AG04449 (cell line): ENCODE results near the gene ZC3H7B.

ENCODE experiments used
- CTCF ChIA-PET: fragments of 350-600 bp; formaldehyde crosslinking; extraction: SDS; loops from one replicate; lab custom pipeline; 2021; ENCODE audit warnings: antibody characterized with exemption; lab: Yijun Ruan, JAX
- POLR2A ChIA-PET: fragments of 400-600, 350-600 bp; formaldehyde crosslinking; extraction: SDS; loops from one replicate; lab custom pipeline; 2020; ENCODE audit warnings: antibody characterized with exemption, inconsistent platforms; lab: Yijun Ruan, JAX
- DNase-seq: peaks from one replicate; pipeline ENCODE4 v3.0.0-alpha.2; 2010; ENCODE audit warnings: low read depth, low spot score
- H3K4me3 ChIP-seq: 2 replicates; pipeline ENCODE4 v1.5.1; 2011; ENCODE audit warnings: low read depth, mild to moderate bottlenecking, control low read depth, low read length
- TF ChIP-seq, protein P1 (sequence below): IDR thresholded peaks from one replicate; pipeline ENCODE4 v1.5.1; 2011; ENCODE audit warnings: mild to moderate bottlenecking, moderate library complexity, low read length, control low read depth, inconsistent platforms; ENCODE audit not compliant: insufficient read depth; ENCODE audit errors: missing control alignments

The ZC3H7B gene

GRCh38 chr22:41315586-41315985 lies 14.3 kb downstream of the ZC3H7B start:
- no peak for DNase-seq
- H3K4me3 ChIP-seq, result no peak overlapping the region
- CTCF ChIA-PET, result interaction anchor here (1.8 kb wide), 1 partner anchor 88 kb away, joined by 4 read pairs; no protein-coding TSS in a partner anchor
- POLR2A ChIA-PET, result no interaction called here
- TF ChIP-seq, protein P1, sequence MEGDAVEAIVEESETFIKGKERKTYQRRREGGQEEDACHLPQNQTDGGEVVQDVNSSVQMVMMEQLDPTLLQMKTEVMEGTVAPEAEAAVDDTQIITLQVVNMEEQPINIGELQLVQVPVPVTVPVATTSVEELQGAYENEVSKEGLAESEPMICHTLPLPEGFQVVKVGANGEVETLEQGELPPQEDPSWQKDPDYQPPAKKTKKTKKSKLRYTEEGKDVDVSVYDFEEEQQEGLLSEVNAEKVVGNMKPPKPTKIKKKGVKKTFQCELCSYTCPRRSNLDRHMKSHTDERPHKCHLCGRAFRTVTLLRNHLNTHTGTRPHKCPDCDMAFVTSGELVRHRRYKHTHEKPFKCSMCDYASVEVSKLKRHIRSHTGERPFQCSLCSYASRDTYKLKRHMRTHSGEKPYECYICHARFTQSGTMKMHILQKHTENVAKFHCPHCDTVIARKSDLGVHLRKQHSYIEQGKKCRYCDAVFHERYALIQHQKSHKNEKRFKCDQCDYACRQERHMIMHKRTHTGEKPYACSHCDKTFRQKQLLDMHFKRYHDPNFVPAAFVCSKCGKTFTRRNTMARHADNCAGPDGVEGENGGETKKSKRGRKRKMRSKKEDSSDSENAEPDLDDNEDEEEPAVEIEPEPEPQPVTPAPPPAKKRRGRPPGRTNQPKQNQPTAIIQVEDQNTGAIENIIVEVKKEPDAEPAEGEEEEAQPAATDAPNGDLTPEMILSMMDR, result no peak

DNA sequence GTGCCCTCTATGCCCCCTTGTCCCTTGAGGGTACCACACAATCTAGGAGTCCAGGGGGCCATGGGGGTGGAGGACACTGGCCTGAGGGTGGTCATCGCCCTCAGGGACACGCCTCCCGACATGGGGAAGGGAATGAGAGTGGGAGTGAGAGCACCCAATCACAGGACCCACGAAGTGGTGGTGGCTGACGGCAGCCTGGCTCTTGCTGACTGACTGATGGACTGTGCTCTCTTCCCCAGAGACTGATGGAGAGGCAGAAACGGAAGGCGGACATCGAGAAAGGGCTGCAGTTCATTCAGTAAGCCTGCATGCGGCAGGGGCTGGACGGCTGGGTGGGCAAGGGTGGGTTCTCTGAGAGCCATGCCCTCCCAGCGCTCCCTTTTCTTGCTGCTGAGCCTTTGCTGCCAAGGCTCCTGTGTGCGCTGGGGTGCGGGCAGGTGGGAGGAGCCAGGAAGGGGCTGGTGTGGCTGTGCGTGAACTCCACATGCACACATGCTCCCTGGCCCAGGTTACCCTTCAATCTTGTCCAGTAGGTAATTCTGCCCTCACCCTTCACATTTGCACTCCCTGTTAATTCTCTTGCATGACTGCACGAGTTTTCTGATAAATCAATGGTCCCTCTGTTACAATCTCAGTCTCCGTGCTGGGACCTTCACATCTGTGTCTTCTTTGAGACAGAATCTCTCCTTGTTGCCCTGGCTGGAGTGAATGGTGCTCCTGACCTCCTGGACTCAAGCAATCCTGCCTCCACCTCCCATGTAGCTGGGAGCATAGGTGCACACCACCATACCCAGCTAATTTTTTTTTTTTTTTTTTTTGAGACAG lies 19.3 kb downstream of the ZC3H7B start:
- H3K4me3 ChIP-seq, result no peak overlapping the region
- CTCF ChIA-PET, result no interaction called here
- no peak for DNase-seq
- POLR2A ChIA-PET, result interaction anchor here (0.6 kb wide), 1 partner anchor 294 kb away, joined by 3 read pairs; no protein-coding TSS in a partner anchor
- TF ChIP-seq, protein P1, result no peak

GRCh38 chr22:41324821-41325528 lies 23.6 kb downstream of the ZC3H7B start:
- TF ChIP-seq, protein P1, result no peak
- no peak overlapping the region for H3K4me3 ChIP-seq
- DNase-seq, result no peak
- POLR2A ChIA-PET, result no interaction called here
- CTCF ChIA-PET, result no interaction called here

- no peak overlapping the region for H3K4me3 ChIP-seq
- ChIA-PET POLR2A (no interaction called here), CTCF (no interaction called here)
- DNase-seq, result no peak
- TF ChIP-seq, protein P1, result no peak
These were observed 25.8 kb downstream of the ZC3H7B start for GRCh38 chr22:41327124-41327523.

DNA sequence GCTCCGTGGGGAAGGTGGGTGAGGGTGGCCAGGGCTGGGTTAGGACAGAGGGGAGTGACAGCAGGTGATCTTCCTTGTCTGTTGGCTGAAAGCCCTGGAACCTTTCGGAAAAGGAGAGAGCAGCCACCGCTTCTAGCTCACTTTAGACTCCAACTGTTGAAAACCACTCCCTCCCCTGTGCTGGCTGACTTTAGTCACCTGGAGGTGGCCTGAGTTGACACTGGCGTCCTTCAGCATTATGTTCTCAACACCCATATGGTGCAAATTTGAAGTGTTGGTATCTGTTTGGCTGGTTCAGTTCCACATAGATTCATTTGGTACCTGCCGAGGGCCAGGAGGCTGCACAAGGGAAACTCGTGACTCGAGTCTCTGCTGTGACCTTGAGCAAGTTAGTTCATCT lies 28.8 kb downstream of the ZC3H7B start:
- CTCF ChIA-PET, result no interaction called here
- POLR2A ChIA-PET, result no interaction called here

More for the DNA sequence above, 28.8 kb downstream of the ZC3H7B start:
- TF ChIP-seq, protein P1, result no peak
- H3K4me3 ChIP-seq, result no peak overlapping the region
- no peak for DNase-seq
